Measurements from ENCODE around the gene STOM.
A peak's percentile ranks its signal among the peaks of the same experiment; 100 is the strongest.
"Not testable (repeated sequence)": the region's sequence is repeated elsewhere in the genome, so short reads cannot be mapped to it uniquely, and the experiment has no call there.

Gene STOM

GRCh38 chr9:121300283-121301119 is 69.5 kb downstream of the STOM start:
- no peak for DNase-seq

DNA sequence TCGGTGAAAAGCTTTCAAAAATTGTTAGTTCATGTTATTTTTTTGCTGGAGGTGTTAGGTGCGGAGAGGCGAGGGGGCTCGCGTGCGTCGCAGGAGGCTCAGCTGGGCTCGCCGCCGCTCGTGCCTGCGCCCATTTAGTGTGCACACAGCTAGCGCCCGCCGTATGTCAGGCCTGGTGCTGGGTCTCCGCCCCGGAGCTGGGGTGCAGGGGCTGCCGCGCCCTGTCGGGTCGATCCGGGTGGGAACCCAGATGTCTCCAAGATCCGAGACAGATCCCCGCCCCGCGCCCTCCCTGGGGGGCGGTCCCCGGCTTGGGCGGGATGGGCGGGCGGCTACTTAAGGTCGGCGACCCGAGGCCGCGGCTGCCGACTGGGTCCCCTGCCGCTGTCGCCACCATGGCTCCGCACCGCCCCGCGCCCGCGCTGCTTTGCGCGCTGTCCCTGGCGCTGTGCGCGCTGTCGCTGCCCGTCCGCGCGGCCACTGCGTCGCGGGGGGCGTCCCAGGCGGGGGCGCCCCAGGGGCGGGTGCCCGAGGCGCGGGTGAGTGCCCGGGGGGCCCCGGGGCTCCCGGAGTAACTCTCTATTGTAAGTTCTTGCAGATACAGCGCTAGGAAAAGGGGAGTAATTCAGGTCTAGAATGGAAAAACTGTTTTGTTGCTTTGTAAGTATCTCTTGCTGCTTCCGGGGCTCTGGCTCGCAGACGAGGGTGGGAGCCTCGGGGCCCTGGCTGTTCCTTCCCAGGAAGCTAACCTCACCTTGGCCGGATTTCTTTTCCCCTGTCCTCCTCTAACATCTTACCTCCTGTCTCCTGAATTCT is 70.4 kb downstream of the STOM start:
- DNase-seq, result peak in 8 of 14 donors; percentile 29 to 78 (median 56)

DNA sequence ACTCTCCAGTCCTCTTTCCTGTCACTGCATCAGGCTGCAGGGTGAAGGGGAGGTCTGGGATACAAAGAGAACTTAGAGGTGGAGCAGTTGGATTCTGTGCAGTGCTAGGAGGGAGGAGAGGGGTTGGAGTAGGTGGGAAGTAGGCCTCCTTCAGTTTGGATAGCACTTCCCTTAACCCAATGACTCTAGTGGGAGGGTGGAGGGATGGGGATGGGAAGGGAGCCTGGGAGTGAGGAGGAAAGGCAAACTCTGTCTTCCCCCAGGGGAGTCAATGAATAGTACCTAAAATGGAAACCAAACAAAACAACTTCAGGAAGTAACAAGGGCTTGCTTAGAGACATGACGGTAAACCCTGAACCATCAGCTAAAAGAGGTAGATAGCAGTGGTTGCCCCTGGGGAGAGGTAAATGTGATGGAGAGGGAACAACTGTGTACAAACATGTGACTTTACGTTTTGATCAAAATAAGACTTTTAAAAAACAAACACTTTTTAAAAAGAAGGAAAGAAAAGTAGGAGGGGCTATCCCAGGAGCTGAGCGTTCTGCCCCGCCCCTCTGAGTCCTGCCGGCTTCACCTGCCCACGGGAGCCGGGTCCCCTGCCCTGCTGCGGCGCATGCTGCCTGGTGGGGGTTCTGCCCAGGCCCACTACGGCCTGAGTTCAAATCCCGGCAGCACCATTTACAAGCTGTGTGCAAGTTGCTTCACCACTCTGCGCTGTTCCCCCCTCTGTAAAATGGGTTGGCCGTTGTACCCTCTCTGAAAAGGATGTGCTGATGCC is 71.2 kb downstream of the STOM start:
- no peak for DNase-seq

DNA sequence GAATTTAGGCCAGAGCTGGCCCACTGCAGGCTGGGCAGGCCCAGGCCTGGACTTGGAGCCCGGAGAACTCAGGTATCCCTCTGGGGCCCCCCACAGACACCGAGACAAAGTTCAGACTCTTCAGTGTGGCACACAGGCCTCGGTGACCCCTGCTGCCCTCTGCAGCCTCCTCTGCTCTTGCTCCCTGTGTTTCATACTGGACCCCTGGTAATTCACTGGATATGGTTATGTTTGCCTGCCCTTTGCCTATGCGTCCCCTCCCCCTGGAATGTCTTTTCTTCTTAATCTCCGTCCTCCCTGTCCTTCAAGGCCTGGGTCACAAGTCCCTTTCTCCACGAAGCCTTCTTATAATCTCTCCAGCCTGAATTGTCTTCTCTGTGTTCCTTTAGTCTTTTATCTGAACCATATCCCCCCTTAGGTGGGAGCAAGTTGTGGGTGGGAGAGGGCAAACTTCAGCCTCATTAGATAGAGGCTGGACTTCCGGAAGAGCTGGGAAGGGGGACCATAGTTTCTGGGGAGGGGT is 72.0 kb downstream of the STOM start:
- no peak for DNase-seq

- DNase-seq, result no peak
These were observed 72.7 kb downstream of the STOM start for GRCh38 chr9:121297389-121297788.

DNA sequence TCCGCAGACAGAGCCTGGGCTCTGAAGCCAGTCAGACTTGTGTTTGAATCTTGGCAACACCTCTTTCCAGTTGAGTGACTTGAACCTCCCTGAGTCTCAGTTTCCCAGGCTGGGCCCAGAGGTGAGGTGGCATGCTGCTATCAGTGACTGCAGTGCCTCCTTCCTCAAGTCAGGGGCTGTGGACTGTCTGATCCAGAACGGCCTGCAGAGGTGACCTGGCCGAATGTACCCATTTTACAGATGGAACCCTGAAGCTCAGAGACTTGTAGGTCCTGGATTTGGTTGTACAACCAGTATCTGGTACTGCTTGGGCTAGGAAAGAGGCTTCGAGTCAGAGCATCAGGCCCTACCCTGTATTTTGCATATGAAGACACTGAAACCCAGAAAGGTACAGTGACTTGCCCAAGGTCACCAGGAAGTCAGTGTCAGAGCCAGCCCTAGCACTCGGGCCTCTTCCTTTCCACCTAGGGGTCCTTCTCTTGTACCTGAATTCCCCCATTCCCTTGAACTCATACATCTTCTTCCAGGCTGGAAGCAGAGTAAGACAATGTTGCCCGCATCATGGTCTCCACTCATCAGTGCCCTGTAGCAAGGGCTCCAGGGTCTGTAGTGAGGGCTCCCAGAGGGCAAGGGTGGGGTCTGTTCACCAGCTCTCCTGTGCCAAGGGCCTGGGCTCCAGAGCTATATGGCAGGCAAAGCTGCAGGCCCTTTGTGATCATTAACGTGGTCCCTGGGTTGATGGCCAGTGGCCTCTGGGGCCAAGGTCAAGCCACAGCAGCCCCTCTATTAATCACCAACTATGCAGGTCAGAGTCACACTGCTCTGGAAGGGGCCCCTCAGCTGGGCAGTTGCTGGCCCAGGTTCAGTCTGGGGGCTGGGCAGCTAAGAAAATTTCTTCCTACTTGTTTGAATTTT is 73.6 kb downstream of the STOM start:
- no peak for DNase-seq

- peak in 2 of 14 donors; percentile 62 to 75 for DNase-seq
These were observed 74.3 kb downstream of the STOM start for GRCh38 chr9:121295662-121296191.

GRCh38 chr9:121294866-121295661 is 75.0 kb downstream of the STOM start:
- peak in 9 of 14 donors; percentile 12 to 77 (median 61) for DNase-seq

DNA sequence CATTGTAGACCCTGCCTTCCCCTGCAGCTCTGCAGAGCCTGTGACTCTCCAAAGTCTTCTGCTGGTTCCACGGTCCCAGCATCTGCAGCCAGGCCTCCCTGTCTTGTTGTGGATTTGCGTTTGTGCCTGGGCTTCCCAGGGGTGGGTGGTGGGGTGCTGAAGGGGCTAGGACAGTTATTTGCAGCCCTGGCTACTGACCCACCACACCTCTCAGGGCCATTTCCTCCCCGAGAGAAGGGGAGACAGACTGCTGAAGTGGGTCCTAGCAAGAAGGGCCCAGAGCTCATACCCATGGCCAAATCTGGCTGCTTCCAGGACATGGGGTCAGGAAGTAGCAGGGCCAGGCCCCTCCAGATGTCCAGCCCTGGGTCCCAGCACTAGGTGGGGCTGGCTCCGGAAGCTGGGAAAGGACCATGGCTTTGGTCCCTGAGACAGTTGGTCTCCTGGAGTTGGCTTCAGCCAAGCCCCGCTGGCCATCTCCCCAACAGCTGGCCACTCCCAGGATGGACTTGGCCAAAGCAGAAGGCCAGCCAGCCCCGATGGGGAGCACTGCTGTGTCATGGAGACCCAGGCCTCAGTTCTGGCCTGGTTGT is 75.8 kb downstream of the STOM start:
- no peak for DNase-seq

DNA sequence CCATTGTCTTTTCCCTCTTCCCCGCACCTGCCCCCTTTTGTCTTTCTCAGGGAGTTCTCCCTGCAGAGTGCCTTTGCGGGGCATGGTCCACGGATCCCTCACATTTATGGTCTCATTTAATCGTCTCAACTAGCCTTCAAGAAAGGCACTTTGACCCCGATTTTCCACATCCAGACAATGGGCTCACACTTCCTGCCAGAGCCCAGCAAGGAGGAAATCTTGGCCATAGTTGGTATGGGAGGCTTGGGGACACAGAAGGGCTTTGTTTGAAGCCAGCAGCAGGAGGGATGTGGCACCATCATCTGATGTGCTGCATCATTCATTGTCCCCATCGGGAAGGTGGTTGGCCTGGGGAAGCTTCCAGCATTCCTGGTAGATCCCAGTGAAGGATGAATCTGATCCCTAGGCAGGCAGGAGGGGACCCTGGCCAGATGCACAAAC is 77.2 kb downstream of the STOM start:
- peak in 8 of 14 donors; percentile 37 to 79 (median 60) for DNase-seq

DNA sequence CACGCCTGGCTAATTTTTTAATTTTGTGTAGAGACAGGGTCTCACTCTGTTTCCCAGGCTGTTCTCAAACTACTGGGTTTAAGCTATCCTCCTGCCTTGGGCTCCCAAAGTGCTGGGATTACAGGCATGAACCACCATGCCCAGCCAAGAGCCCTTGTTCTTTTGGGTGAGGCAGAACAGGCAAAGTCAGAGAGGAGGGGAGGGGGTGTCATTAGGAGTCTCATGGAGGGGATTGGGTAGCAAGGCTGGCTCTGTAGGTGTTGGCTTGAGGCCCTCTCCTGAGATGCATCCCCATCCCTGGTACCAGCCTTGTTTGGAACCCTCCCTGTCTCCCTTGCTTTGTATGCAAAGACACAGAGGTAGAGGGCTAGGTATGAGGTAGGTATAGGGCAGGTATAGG is 78.0 kb downstream of the STOM start:
- no peak for DNase-seq

GRCh38 chr9:121291536-121291935 is 78.5 kb downstream of the STOM start:
- not testable (repeated sequence) for DNase-seq

DNA sequence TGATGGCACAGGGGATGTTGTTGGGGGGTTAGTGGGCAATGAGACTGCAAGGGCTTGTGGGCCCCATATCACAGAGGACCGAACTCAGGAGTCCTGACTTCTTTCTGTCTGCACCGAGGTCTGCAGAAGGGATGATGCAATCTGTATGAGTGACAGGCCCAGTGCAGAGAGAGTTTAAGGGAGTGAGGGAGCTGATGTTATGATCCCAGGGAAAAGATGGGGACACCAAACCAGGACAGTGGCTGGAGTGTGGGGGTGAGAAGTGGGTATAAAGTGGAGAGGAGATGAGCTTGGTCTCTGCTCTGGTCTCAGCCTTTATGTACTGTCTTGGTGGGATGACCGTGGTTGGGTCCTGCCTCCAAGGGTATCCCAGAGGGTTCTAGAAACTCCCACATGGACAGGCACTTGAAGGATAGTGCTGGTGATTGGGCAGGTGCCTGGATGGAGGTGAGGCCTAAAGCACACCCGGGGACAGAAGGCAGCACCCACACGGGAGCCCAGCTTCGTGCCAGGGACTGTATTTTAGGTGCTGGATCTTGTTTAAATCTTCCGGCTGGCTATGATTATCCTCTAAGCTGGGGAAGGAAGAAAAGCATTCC is 80.2 kb downstream of the STOM start:
- no peak for DNase-seq

GRCh38 chr9:121289026-121289771 is 80.9 kb downstream of the STOM start:
- DNase-seq, result peak in 9 of 14 donors; percentile 20 to 87 (median 78)

Measured in C1 segment of cervical spinal cord (tissue), 14 donors.